Keratinocyte (primary cell): ENCODE data around the gene WWC1. TPM values are rescaled to one million over a fixed set of nuclear protein-coding genes. Genes with fewer than 3 reads are reported as not detected.
"Not testable (repeated sequence)": the region's sequence is repeated elsewhere in the genome, so short reads cannot be mapped to it uniquely, and the experiment has no call there.

ENCODE experiments used
- DNase-seq: peaks from one replicate; pipeline ENCODE4 v3.0.0-alpha.2; 2011; ENCODE audit warnings: low read depth, missing footprints, low spot score
- FAIRE-seq: peaks from 2 replicates; lab custom pipeline; 2011; peaks lifted over from hg19 to GRCh38; lab: Jason Lieb, UNC
- H2AFZ ChIP-seq: 2 replicates; pipeline ENCODE4 v1.6.0; 2012; ENCODE audit warnings: low read length, control low read depth, inconsistent platforms; ENCODE audit not compliant: control insufficient read depth
- H3K27ac ChIP-seq: 2 replicates; pipeline ENCODE4 v1.5.1; 2011; ENCODE audit warnings: low read length; ENCODE audit not compliant: control insufficient read depth, insufficient read depth
- H3K27me3 ChIP-seq: 3 replicates; pipeline ENCODE4 v1.6.0; 2011; ENCODE audit warnings: low read length; ENCODE audit not compliant: control insufficient read depth, insufficient read depth; ENCODE audit errors: extremely low read depth
- H3K36me3 ChIP-seq, 2 experiments: 2 replicates in 1 of 2; 3 replicates in 1 of 2; pipeline ENCODE4 v1.5.1; 2011; ENCODE audit warnings: low read length in 2 of 2, mild to moderate bottlenecking in 1 of 2; ENCODE audit not compliant: control insufficient read depth in 2 of 2, insufficient read depth in 2 of 2; ENCODE audit errors: extremely low read depth in 1 of 2
- H3K4me1 ChIP-seq: 3 replicates; pipeline ENCODE4 v1.5.1; 2011; ENCODE audit warnings: low read length; ENCODE audit not compliant: control insufficient read depth, insufficient read depth; ENCODE audit errors: extremely low read depth
- H3K4me2 ChIP-seq: 3 replicates; pipeline ENCODE4 v1.6.0; 2011; ENCODE audit warnings: low read depth, low read length; ENCODE audit not compliant: control insufficient read depth, insufficient read depth; ENCODE audit errors: extremely low read depth
- H3K4me3 ChIP-seq, 3 experiments: fragments of 200-600 bp in 1 of 3; sonication (generic) in 1 of 3; 2 replicates in 2 of 3; 3 replicates in 1 of 3; pipeline ENCODE4 v1.5.1; 2011 to 2016; ENCODE audit warnings: low read length in 3 of 3, mild to moderate bottlenecking in 3 of 3, control low read depth in 2 of 3, inconsistent platforms in 1 of 3, low read depth in 1 of 3, mixed read lengths in 1 of 3, mixed run types in 1 of 3, moderate library complexity in 1 of 3; ENCODE audit not compliant: control insufficient read depth in 2 of 3, insufficient read depth in 2 of 3; ENCODE audit errors: extremely low read depth in 1 of 3
- H3K79me2 ChIP-seq: 2 replicates; pipeline ENCODE4 v1.6.0; 2012; ENCODE audit warnings: low read length; ENCODE audit not compliant: control insufficient read depth, insufficient read depth
- H3K9ac ChIP-seq: 3 replicates; pipeline ENCODE4 v1.6.0; 2011; ENCODE audit warnings: low read length; ENCODE audit not compliant: control insufficient read depth, insufficient read depth; ENCODE audit errors: extremely low read depth
- H3K9me1 ChIP-seq: 3 replicates; pipeline ENCODE4 v1.6.0; 2011; ENCODE audit warnings: low read length; ENCODE audit not compliant: control insufficient read depth, insufficient read depth; ENCODE audit errors: extremely low read depth
- H3K9me3 ChIP-seq: 2 replicates; pipeline ENCODE4 v1.5.1; 2012; ENCODE audit warnings: low read depth, low read length; ENCODE audit not compliant: control insufficient read depth
- H4K20me1 ChIP-seq: 3 replicates; pipeline ENCODE4 v1.6.0; 2011; ENCODE audit warnings: low read length; ENCODE audit not compliant: control insufficient read depth, insufficient read depth; ENCODE audit errors: extremely low read depth
- CTCF ChIP-seq, 3 experiments: IDR thresholded peaks in 1 of 3; conservative IDR thresholded peaks in 1 of 3; optimal IDR thresholded peaks in 1 of 3; 2 replicates in 2 of 3; 3 replicates in 1 of 3; pipeline versions ENCODE3 to v1.5.1; 2011; ENCODE audit warnings: low read length in 3 of 3, mild to moderate bottlenecking in 3 of 3, moderate library complexity in 2 of 3, control low read depth in 1 of 3, inconsistent platforms in 1 of 3; ENCODE audit not compliant: insufficient read depth in 2 of 3; ENCODE audit errors: extremely low read depth in 1 of 3
- EZH2 ChIP-seq: IDR thresholded peaks from one replicate; pipeline ENCODE4 v1.6.1; 2012; ENCODE audit warnings: inconsistent platforms, mild to moderate bottlenecking, low read length, moderate library complexity
- dilution Hi-C: fragments of 300-500 bp; cut with MboI; formaldehyde crosslinking; loops from one replicate; pipeline ENCODE4 v1.7.0; 2020; ENCODE audit warnings: low sequenced_read_pairs; ENCODE audit not compliant: extremely low pct_ligation_motif_present
- polyA plus RNA-seq, 5 experiments: library from polyadenylated mRNA; depleted of rRNA in 3 of 5; stranded (reverse) in 3 of 5; stranded (forward) in 1 of 5; unstranded in 1 of 5; fragments of >200 nt; gene quantifications; 1 replicate in 1 of 5; 2 replicates in 3 of 5; 3 replicates in 1 of 5; pipeline versions ENCODE4 v1.2.1 to v1.2.3, GENCODE V29; 2011 to 2012; ENCODE audit warnings: missing spikeins in 2 of 5, low read depth in 1 of 5, low replicate concordance in 1 of 5

The WWC1 gene
- polyA plus RNA-seq, 1 donor (not counting 4 experiments of a cell fraction or from before 2014, with no cell fraction given), result 19.8 TPM

DNA sequence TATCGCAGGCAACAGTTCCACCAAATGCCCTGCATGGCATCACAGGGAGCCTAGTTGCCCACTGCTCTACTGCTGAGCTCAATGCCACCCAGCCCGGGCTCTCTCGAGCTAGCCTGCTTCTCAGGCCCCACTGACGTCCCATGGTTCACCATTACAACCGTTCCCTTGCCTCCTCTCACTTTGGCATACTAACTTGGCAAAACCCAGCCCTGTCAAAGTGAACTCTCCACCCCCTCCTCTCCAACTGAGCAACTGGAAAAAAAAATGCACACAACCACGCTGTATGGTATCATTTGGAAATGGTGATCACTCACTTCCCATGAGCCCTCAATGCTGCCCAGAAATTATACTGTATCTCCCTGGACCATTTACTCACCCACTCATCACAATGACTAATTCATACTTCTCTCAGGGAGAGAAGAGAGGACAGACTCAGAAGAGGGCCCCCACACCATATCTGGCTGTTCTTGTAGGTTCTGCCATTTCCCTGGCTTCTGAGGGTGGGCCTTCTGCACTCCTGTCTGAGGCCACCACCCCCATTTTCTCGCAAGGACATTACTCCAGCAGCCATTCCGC lies 143.4 kb downstream of the WWC1 start:
- no peak for TF ChIP-seq EZH2
- no peak for TF ChIP-seq CTCF (optimal IDR thresholded peaks at IDR 0.05 in 1 of 3, IDR thresholded peaks at IDR 0.05 in 1 of 3, conservative IDR thresholded peaks at IDR 0.05 in 1 of 3; ENCODE audit: extremely low read depth in 1 of 3, insufficient read depth in 2 of 3, low read length in 3 of 3)
- Histone ChIP-seq H4K20me1 (no peaks in the 10 kb centered on the region), H3K79me2 (no peaks in the 10 kb centered on the region), H3K9ac (no peak overlapping the region), H3K4me1 (no peaks in the 10 kb centered on the region), H3K4me3 (no peak overlapping the region), H3K27ac (no peak overlapping the region), H3K36me3 (peaks cover 38 to 41% of the 10 kb centered on the region in 2 experiments), H3K9me1 (no peaks in the 10 kb centered on the region), H3K27me3 (no peaks in the 10 kb centered on the region), H2AFZ (no peak overlapping the region), H3K4me2 (no peak overlapping the region), H3K9me3 (no peaks in the 10 kb centered on the region)
- no peak for FAIRE-seq
- dilution Hi-C loops, result no loop called here
- no peak for DNase-seq

GRCh38 chr5:168435340-168435739 lies 143.9 kb downstream of the WWC1 start:
- H2AFZ ChIP-seq, H3K27me3 ChIP-seq, H3K9me1 ChIP-seq, dilution Hi-C loops, H3K4me1 ChIP-seq, H3K9ac ChIP-seq, H3K27ac ChIP-seq, H3K79me2 ChIP-seq, H3K4me3 ChIP-seq, DNase-seq, H3K9me3 ChIP-seq, H4K20me1 ChIP-seq, H3K4me2 ChIP-seq, FAIRE-seq: not testable (repeated sequence)
- peaks cover 33 to 38% of the 10 kb centered on the region in 2 experiments for H3K36me3 ChIP-seq

GRCh38 chr5:168438349-168438748 lies 146.9 kb downstream of the WWC1 start:
- dilution Hi-C loops, result no loop called here
- no peaks in the 10 kb centered on the region for H3K4me1 ChIP-seq
- DNase-seq, result no peak

More at GRCh38 chr5:168438349-168438748, 146.9 kb downstream of the WWC1 start:
- H3K79me2 ChIP-seq, result no peaks in the 10 kb centered on the region
- TF ChIP-seq CTCF (optimal IDR thresholded peaks at IDR 0.05 in 1 of 3, IDR thresholded peaks at IDR 0.05 in 1 of 3, conservative IDR thresholded peaks at IDR 0.05 in 1 of 3; ENCODE audit: extremely low read depth in 1 of 3, insufficient read depth in 2 of 3, low read length in 3 of 3), result no peak
- no peaks in the 10 kb centered on the region for H4K20me1 ChIP-seq
- no peak overlapping the region for H3K4me2 ChIP-seq
- H2AFZ ChIP-seq, result no peak overlapping the region
- no peaks in the 10 kb centered on the region for H3K9me1 ChIP-seq
- no peaks in the 10 kb centered on the region for H3K27me3 ChIP-seq
- no peak for FAIRE-seq
- H3K9ac ChIP-seq, result no peak overlapping the region
- H3K27ac ChIP-seq, result no peak overlapping the region
- H3K9me3 ChIP-seq, result no peaks in the 10 kb centered on the region
- peaks cover 20 to 29% of the 10 kb centered on the region in 2 experiments for H3K36me3 ChIP-seq
- no peak overlapping the region for H3K4me3 ChIP-seq
